Measurements from ENCODE around the gene POTEF. TPM values are rescaled to one million over a fixed set of nuclear protein-coding genes. Genes with fewer than 3 reads are reported as not detected.
"Not testable (repeated sequence)": the region's sequence is repeated elsewhere in the genome, so short reads cannot be mapped to it uniquely, and the experiment has no call there.

POTEF gene
- total RNA-seq, 1 experiment from 2014 or later: 10.5 TPM

DNA sequence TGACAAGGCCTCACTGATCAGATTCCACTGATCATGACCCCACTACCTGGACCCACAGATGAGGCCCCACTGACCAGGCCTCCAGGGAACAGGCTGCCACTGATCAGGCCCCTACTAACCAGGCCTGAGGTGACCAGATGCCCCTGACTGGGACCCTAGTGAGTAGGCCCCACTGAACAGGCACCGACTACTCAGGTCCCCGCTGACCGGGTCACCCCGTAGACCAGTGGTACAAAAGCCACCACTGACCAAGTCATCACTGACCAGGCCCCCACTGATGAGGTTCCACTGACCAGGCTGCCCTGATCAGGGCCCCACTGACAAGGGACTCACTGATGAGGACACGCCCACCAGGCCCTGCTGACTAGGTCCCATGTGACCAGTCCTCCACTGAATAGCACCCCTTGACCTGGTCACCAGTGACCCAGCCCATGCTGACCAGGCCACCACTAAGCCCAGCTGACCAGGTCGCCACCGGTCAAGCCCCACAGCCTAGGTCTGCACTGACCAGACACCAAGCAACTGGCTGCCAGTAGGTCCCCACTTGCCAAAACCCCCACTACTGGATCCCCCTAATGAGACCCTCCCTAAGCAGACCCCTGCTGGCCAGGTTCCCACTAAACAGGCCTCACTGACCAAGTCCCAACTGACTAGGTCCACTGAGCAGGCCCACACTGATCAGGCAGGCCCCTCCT is 75.7 kb downstream of the POTEF start:
- not testable (repeated sequence) for H3K23ac ChIP-seq (ENCODE audit: insufficient read length, low read depth, low read length); H4K5ac ChIP-seq (ENCODE audit: insufficient read length, low read depth, low read length); H2BK120ac ChIP-seq (ENCODE audit: low read depth, low read length, poor library complexity, severe bottlenecking); DNase-seq; H4K8ac ChIP-seq (replicated peaks; ENCODE audit: insufficient read length, low read depth, low read length); H3K56ac ChIP-seq (ENCODE audit: insufficient read length, low read depth, low read length); H2BK20ac ChIP-seq (ENCODE audit: low read depth, low read length, poor library complexity, severe bottlenecking); H3K4me3 Mint-ChIP-seq; H3K79me2 ChIP-seq (ENCODE audit: insufficient read depth, low read length); H2AFZ ChIP-seq (ENCODE audit: low read length); H3K9me3 Mint-ChIP-seq; H2BK12ac ChIP-seq (ENCODE audit: insufficient read length, low read depth, low read length); H3K4me2 ChIP-seq (ENCODE audit: insufficient read depth, insufficient read length, low read length); H3K36me3 Mint-ChIP-seq (ENCODE audit: insufficient read depth in 1 of 3, low read depth in 3 of 3); H3T11ph ChIP-seq (ENCODE audit: low read length); H3K23me2 ChIP-seq (ENCODE audit: insufficient read length, low read depth, low read length, poor library complexity, severe bottlenecking); H4K20me1 ChIP-seq (ENCODE audit: control insufficient read depth, insufficient read depth, insufficient read length); H4K91ac ChIP-seq (ENCODE audit: insufficient read length, low read depth, low read length); H3K4me1 ChIP-seq (ENCODE audit: insufficient read depth, low read length); H2AK5ac ChIP-seq (ENCODE audit: insufficient read length, low read length); H3K79me1 ChIP-seq (ENCODE audit: insufficient read depth, low read depth, low read length, poor library complexity, severe bottlenecking); H3K27me3 Mint-ChIP-seq (ENCODE audit: low read depth); H3K9me3 ChIP-seq (ENCODE audit: control insufficient read depth, low read depth, low read length); H2BK15ac ChIP-seq (ENCODE audit: low read depth, low read length); H3K9ac ChIP-seq (ENCODE audit: extremely low read depth, insufficient read length, low read length); H3K14ac ChIP-seq (ENCODE audit: insufficient read depth, low read length); H2BK5ac ChIP-seq (ENCODE audit: insufficient read length, low read length); H3K27ac Mint-ChIP-seq; H3K4ac ChIP-seq (ENCODE audit: low read depth, low read length); H3K4me1 Mint-ChIP-seq; H3K27me3 ChIP-seq (ENCODE audit: insufficient read depth, low read length); H3K27ac ChIP-seq (ENCODE audit: insufficient read length, low read depth, low read length); H3K18ac ChIP-seq (ENCODE audit: insufficient read length, low read depth, low read length)
- WGBS (ENCODE audit: extremely low coverage, insufficient read length, low lambda C conversion rate): no CpG with 5 or more reads among the region's 7 CpGs

GRCh38 chr2:130052376-130052775 is 76.6 kb downstream of the POTEF start:
- not testable (repeated sequence) for H3T11ph ChIP-seq (ENCODE audit: low read length); H3K4me1 Mint-ChIP-seq; H3K4ac ChIP-seq (ENCODE audit: low read depth, low read length); H3K18ac ChIP-seq (ENCODE audit: insufficient read length, low read depth, low read length); H2AFZ ChIP-seq (ENCODE audit: low read length); H3K36me3 Mint-ChIP-seq (ENCODE audit: insufficient read depth in 1 of 3, low read depth in 3 of 3); H4K8ac ChIP-seq (replicated peaks; ENCODE audit: insufficient read length, low read depth, low read length); H3K56ac ChIP-seq (ENCODE audit: insufficient read length, low read depth, low read length); H3K4me2 ChIP-seq (ENCODE audit: insufficient read depth, insufficient read length, low read length); H3K9ac ChIP-seq (ENCODE audit: extremely low read depth, insufficient read length, low read length); H4K91ac ChIP-seq (ENCODE audit: insufficient read length, low read depth, low read length); H2BK120ac ChIP-seq (ENCODE audit: low read depth, low read length, poor library complexity, severe bottlenecking); H2AK5ac ChIP-seq (ENCODE audit: insufficient read length, low read length); H3K14ac ChIP-seq (ENCODE audit: insufficient read depth, low read length); H2BK12ac ChIP-seq (ENCODE audit: insufficient read length, low read depth, low read length); H3K9me3 Mint-ChIP-seq; H3K4me1 ChIP-seq (ENCODE audit: insufficient read depth, low read length); H4K20me1 ChIP-seq (ENCODE audit: control insufficient read depth, insufficient read depth, insufficient read length); H2BK20ac ChIP-seq (ENCODE audit: low read depth, low read length, poor library complexity, severe bottlenecking); H4K5ac ChIP-seq (ENCODE audit: insufficient read length, low read depth, low read length); H3K23ac ChIP-seq (ENCODE audit: insufficient read length, low read depth, low read length); H3K79me1 ChIP-seq (ENCODE audit: insufficient read depth, low read depth, low read length, poor library complexity, severe bottlenecking); H3K9me3 ChIP-seq (ENCODE audit: control insufficient read depth, low read depth, low read length); DNase-seq; H2BK15ac ChIP-seq (ENCODE audit: low read depth, low read length); H3K27me3 ChIP-seq (ENCODE audit: insufficient read depth, low read length); H3K27ac ChIP-seq (ENCODE audit: insufficient read length, low read depth, low read length); H2BK5ac ChIP-seq (ENCODE audit: insufficient read length, low read length); H3K27me3 Mint-ChIP-seq (ENCODE audit: low read depth); H3K4me3 Mint-ChIP-seq; H3K79me2 ChIP-seq (ENCODE audit: insufficient read depth, low read length); H3K23me2 ChIP-seq (ENCODE audit: insufficient read length, low read depth, low read length, poor library complexity, severe bottlenecking)
- peak overlapping the region in 1 of 3 experiments; percentile 34; a peak in 1 of 7 replicates for H3K27ac Mint-ChIP-seq
- WGBS (ENCODE audit: extremely low coverage, insufficient read length, low lambda C conversion rate): no CpG with 5 or more reads among the region's 5 CpGs

Measured in H9 (cell line).